ENCODE results near the gene UGT1A1. TPM values are rescaled to one million over a fixed set of nuclear protein-coding genes. Genes with fewer than 3 reads are reported as not detected.

The UGT1A1 gene
- total and polyA plus RNA-seq, 5 donors: not detected

DNA sequence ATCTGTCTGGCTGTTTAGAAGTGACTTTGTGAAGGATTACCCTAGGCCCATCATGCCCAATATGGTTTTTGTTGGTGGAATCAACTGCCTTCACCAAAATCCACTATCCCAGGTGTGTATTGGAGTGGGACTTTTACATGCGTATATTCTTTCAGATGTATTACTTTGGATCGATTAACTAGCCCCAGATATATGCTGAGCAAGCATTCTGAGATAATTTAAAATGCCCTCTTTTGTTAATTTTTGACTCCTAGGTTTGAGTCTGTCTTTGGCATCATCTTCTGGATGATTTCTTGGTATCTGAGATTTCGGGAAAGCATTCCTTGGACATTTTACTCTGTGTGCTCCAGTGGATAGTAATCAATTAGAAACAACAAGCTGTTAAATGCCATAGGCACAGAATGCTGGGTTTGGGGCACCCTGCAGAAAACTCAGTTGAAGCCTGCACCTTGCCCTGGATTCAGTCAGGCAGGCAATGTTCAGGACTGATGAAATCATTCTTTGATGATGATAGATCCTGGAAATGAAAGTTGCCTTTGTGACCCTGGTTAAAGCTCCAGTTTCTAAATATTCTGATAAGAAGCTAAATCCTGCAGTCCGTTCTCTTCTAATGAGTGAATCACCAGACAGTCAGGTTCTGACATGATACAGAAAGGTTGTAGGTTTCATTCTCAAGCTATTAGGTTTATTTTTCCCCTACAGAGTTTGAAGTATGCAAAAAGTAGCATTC lies 1.1 kb downstream of the UGT1A1 start:
- no peak overlapping the region for H3K4me3 ChIP-seq (ENCODE audit: low read length)
- DNase-seq (no peak), ATAC-seq (no peak)
- H3K9me3 ChIP-seq (ENCODE audit: control insufficient read depth, low read length): no peaks in the 10 kb centered on the region
- no peak overlapping the region for H3K27ac ChIP-seq (ENCODE audit: low read length)
- H3K27me3 ChIP-seq (ENCODE audit: control insufficient read depth, insufficient read depth): no peaks in the 10 kb centered on the region
- WGBS: 68% methylated on average over 4 of the region's 4 CpGs
- intact Hi-C loops (cut with DNase I): no loop called here
- no peaks in the 10 kb centered on the region for H3K4me1 ChIP-seq (ENCODE audit: control insufficient read depth, insufficient read depth, low read length)

DNA sequence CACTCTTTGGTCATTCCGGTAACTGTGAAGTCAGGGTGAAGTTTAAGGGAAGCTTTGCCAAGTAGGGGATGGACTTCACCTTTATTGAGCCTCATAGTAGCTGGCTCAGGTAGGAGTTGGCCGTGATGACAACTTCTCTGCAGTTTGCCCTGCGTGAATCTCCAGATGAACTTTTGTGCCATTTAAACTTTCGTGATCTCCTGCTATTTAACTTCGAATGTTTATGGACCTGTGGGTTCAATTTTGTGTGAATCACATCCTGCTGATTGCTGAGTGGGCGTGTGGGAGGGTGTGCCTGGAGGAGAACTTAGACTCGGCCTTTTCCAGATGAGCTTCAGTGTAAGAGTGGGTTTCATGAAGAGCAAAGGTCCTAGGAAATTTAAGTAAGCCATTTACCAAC lies 4.2 kb downstream of the UGT1A1 start:
- 63% methylated on average over 7 of the region's 7 CpGs for WGBS
- Histone ChIP-seq H3K4me3 (ENCODE audit: low read length) (no peak overlapping the region), H3K4me1 (ENCODE audit: control insufficient read depth, insufficient read depth, low read length) (no peaks in the 10 kb centered on the region), H3K27ac (ENCODE audit: low read length) (no peak overlapping the region), H3K27me3 (ENCODE audit: control insufficient read depth, insufficient read depth) (no peaks in the 10 kb centered on the region), H3K9me3 (ENCODE audit: control insufficient read depth, low read length) (no peaks in the 10 kb centered on the region)
- DNase-seq (no peak), ATAC-seq (no peak)
- intact Hi-C loops (cut with DNase I): no loop called here

DNA sequence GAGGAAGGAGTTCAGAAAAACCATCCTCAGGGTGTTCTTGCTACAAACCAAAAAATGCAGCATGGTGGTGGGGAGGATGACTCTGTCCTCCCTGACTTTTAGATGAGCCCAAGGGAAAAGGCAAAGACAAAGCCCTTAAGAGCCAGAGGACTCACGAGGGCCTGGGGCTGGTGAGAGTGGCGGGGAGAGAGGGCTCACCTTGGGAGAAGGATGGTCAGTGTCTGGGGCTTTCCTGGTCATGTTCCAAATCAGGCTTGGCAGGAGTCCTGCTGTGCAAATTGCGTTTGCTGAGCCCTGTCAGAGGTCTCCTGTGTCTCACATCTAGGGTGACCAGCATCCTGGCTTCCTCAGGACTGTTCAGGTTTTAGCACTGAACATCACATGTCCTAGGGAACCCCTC lies 4.7 kb downstream of the UGT1A1 start:
- Histone ChIP-seq H3K27ac (ENCODE audit: low read length) (no peak overlapping the region), H3K4me1 (ENCODE audit: control insufficient read depth, insufficient read depth, low read length) (no peaks in the 10 kb centered on the region), H3K4me3 (ENCODE audit: low read length) (no peak overlapping the region), H3K27me3 (ENCODE audit: control insufficient read depth, insufficient read depth) (no peaks in the 10 kb centered on the region), H3K9me3 (ENCODE audit: control insufficient read depth, low read length) (no peaks in the 10 kb centered on the region)
- intact Hi-C loops (cut with DNase I): no loop called here
- no peak for ATAC-seq
- no peak for DNase-seq
- 56% methylated on average over 3 of the region's 3 CpGs for WGBS

DNA sequence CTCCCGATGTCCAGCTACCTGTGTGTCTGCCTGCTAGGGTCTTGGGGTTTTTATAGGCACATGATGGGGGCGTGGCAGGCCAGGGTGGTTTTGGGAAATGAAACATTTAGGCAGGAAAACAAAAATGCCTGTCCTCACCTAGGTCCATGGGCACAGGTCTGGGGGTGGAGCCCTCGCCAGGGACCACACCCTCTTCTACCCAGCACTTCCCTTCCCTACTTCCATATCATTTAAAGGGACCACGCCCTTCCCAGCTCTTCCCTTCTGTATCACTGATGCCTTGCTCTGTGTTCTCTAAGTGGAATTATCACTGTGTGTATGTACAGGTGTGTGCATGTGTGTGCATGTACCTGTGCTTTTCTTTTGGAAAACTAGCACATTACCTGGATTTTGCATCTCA lies 6.3 kb downstream of the UGT1A1 start:
- DNase-seq: no peak
- intact Hi-C loops (cut with DNase I): no loop called here
- Histone ChIP-seq H3K27ac (ENCODE audit: low read length) (no peak overlapping the region), H3K4me1 (ENCODE audit: control insufficient read depth, insufficient read depth, low read length) (no peaks in the 10 kb centered on the region), H3K9me3 (ENCODE audit: control insufficient read depth, low read length) (no peaks in the 10 kb centered on the region), H3K4me3 (ENCODE audit: low read length) (no peak overlapping the region), H3K27me3 (ENCODE audit: control insufficient read depth, insufficient read depth) (no peaks in the 10 kb centered on the region)
- 74% methylated on average over 4 of the region's 4 CpGs for WGBS
- ATAC-seq: no peak

DNA sequence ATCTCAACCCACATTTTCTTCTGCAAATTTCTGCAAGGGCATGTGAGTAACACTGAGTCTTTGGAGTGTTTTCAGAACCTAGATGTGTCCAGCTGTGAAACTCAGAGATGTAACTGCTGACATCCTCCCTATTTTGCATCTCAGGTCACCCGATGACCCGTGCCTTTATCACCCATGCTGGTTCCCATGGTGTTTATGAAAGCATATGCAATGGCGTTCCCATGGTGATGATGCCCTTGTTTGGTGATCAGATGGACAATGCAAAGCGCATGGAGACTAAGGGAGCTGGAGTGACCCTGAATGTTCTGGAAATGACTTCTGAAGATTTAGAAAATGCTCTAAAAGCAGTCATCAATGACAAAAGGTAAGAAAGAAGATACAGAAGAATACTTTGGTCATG lies 8.0 kb downstream of the UGT1A1 start:
- ATAC-seq (no peak), DNase-seq (no peak)
- no peaks in the 10 kb centered on the region for H3K4me1 ChIP-seq (ENCODE audit: control insufficient read depth, insufficient read depth, low read length)
- H3K4me3 ChIP-seq (ENCODE audit: low read length): no peak overlapping the region
- 72% methylated on average over 4 of the region's 4 CpGs for WGBS
- no peaks in the 10 kb centered on the region for H3K27me3 ChIP-seq (ENCODE audit: control insufficient read depth, insufficient read depth)
- H3K9me3 ChIP-seq (ENCODE audit: control insufficient read depth, low read length): no peaks in the 10 kb centered on the region
- no peak overlapping the region for H3K27ac ChIP-seq (ENCODE audit: low read length)
- intact Hi-C loops (cut with DNase I): no loop called here

DNA sequence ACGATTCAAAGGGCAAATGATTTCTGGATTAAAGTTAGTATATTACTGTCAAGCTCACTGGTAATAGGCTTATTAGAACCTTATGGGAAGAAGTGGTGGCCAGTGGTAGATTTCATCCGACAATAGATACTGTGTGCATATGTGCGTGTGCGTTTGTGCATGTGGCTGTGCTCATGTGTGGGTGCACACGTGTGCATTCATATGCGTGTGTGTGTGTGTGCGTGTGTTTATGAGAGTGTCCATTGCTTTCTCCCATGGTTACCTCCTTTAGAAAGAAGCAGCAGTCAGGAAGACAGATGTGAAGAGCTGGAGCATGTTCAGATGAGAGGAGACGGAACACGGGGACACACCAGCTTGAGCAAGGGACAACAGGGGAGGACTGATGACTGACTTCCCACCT lies 9.2 kb downstream of the UGT1A1 start:
- WGBS: 93% methylated on average over 9 of the region's 9 CpGs
- no peaks in the 10 kb centered on the region for H3K9me3 ChIP-seq (ENCODE audit: control insufficient read depth, low read length)
- H3K27me3 ChIP-seq (ENCODE audit: control insufficient read depth, insufficient read depth): no peaks in the 10 kb centered on the region
- H3K4me1 ChIP-seq (ENCODE audit: control insufficient read depth, insufficient read depth, low read length): no peaks in the 10 kb centered on the region
- DNase-seq: no peak
- no peak overlapping the region for H3K27ac ChIP-seq (ENCODE audit: low read length)
- no peak overlapping the region for H3K4me3 ChIP-seq (ENCODE audit: low read length)
- ATAC-seq: no peak
- intact Hi-C loops (cut with DNase I): no loop called here

DNA sequence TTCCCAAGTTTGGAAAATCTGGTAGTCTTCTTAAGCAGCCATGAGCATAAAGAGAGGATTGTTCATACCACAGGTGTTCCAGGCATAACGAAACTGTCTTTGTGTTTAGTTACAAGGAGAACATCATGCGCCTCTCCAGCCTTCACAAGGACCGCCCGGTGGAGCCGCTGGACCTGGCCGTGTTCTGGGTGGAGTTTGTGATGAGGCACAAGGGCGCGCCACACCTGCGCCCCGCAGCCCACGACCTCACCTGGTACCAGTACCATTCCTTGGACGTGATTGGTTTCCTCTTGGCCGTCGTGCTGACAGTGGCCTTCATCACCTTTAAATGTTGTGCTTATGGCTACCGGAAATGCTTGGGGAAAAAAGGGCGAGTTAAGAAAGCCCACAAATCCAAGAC lies 12.1 kb downstream of the UGT1A1 start:
- Histone ChIP-seq H3K4me1 (ENCODE audit: control insufficient read depth, insufficient read depth, low read length) (no peaks in the 10 kb centered on the region), H3K9me3 (ENCODE audit: control insufficient read depth, low read length) (no peaks in the 10 kb centered on the region), H3K4me3 (ENCODE audit: low read length) (no peak overlapping the region), H3K27ac (ENCODE audit: low read length) (no peak overlapping the region), H3K27me3 (ENCODE audit: control insufficient read depth, insufficient read depth) (no peaks in the 10 kb centered on the region)
- intact Hi-C loops (cut with DNase I): no loop called here
- no peak for DNase-seq
- 88% methylated on average over 16 of the region's 16 CpGs for WGBS
- no peak for ATAC-seq

DNA sequence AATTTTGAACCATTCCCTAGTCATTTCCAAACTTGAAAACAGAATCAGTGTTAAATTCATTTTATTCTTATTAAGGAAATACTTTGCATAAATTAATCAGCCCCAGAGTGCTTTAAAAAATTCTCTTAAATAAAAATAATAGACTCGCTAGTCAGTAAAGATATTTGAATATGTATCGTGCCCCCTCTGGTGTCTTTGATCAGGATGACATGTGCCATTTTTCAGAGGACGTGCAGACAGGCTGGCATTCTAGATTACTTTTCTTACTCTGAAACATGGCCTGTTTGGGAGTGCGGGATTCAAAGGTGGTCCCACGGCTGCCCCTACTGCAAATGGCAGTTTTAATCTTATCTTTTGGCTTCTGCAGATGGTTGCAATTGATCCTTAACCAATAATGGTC lies 12.5 kb downstream of the UGT1A1 start:
- no peak overlapping the region for H3K27ac ChIP-seq (ENCODE audit: low read length)
- DNase-seq (no peak), ATAC-seq (no peak)
- no peaks in the 10 kb centered on the region for H3K27me3 ChIP-seq (ENCODE audit: control insufficient read depth, insufficient read depth)
- no peak overlapping the region for H3K4me3 ChIP-seq (ENCODE audit: low read length)
- no peaks in the 10 kb centered on the region for H3K9me3 ChIP-seq (ENCODE audit: control insufficient read depth, low read length)
- WGBS: 52% methylated on average over 5 of the region's 5 CpGs
- H3K4me1 ChIP-seq (ENCODE audit: control insufficient read depth, insufficient read depth, low read length): no peaks in the 10 kb centered on the region
- intact Hi-C loops (cut with DNase I): no loop called here

DNA sequence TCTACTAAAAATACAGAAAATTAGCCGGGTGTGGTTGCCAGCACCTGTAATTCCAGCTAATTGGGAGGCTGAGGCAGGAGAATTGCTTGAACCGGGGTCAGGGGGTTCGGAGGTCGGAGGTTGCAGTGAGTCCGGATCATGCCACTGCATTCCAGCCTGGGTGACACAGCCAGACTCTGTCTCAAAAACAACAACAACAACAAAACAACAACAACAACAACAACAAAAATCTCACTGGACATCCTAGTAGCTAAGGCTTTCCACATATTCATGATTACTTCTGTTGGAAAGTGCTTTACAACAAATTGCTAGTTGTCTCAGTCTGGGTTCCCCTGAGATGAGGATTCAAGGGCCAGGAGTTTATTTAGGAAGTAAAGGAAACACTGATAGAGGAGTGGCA lies 13.8 kb downstream of the UGT1A1 start:
- intact Hi-C loops (cut with DNase I): no loop called here
- no peak for ATAC-seq
- H3K4me3 ChIP-seq (ENCODE audit: low read length): no peak overlapping the region

DNA sequence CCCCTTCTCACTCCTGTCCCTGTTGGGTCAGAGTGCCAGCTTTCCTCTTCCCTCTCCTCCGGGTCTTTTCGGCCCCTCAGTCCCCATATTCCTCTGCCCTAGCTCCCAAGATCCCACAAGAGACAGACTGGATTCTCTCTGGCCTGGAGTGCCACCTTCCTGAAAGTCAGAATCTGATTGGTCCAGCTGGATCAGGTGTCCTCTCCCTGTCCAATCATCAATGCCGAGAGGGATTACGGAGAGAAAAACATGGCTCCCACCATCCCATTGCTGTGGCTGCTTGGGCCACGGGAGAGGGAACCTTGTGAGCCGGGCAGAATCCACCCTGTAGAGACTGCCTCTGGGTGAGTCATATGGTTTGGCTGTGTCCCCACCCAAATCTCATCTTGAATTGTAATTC lies 15.3 kb downstream of the UGT1A1 start:
- WGBS: 91% methylated on average over 6 of the region's 6 CpGs
- intact Hi-C loops (cut with DNase I): no loop called here

More for the DNA sequence above, 13.8 kb downstream of the UGT1A1 start:
- Histone ChIP-seq H3K27ac (ENCODE audit: low read length) (no peak overlapping the region), H3K9me3 (ENCODE audit: control insufficient read depth, low read length) (no peaks in the 10 kb centered on the region), H3K4me1 (ENCODE audit: control insufficient read depth, insufficient read depth, low read length) (no peaks in the 10 kb centered on the region), H3K27me3 (ENCODE audit: control insufficient read depth, insufficient read depth) (no peaks in the 10 kb centered on the region)
- 92% methylated on average over 5 of the region's 5 CpGs for WGBS
- no peak for DNase-seq

DNA sequence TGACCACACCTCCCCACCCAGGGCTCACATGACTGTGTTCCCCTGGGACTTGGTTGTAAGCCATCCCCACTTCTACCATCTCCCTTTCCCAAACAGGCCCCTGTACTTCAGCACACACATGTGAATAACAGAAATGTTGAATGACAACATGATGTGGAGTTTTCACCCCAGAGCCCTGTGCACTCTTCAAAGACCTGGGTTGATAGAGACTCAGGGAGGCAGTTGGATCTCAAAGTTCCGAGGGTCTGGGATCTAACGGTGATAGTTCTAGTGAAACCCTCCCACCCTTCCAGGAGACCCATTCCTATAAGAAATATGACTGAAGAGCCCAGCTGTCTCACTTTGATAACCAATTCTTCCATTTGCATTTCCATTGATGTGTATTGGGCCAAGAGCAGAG lies 18.0 kb downstream of the UGT1A1 start, which contains the start of gene MROH2A:
MROH2A (plus strand) TSS at position 301 of the 400 bp plus-strand sequence. CDS start 1,029 bp downstream, outside the sequence.
- 79% methylated on average over 2 of the region's 2 CpGs for WGBS
- intact Hi-C loops (cut with DNase I): no loop called here
- DNase-seq: no peak

More for the DNA sequence above, 15.3 kb downstream of the UGT1A1 start:
- H3K27ac ChIP-seq (ENCODE audit: low read length): no peak overlapping the region
- H3K9me3 ChIP-seq (ENCODE audit: control insufficient read depth, low read length): no peaks in the 10 kb centered on the region
- no peak overlapping the region for H3K4me3 ChIP-seq (ENCODE audit: low read length)
- H3K4me1 ChIP-seq (ENCODE audit: control insufficient read depth, insufficient read depth, low read length): no peaks in the 10 kb centered on the region
- DNase-seq (no peak), ATAC-seq (no peak)
- H3K27me3 ChIP-seq (ENCODE audit: control insufficient read depth, insufficient read depth): no peaks in the 10 kb centered on the region

DNA sequence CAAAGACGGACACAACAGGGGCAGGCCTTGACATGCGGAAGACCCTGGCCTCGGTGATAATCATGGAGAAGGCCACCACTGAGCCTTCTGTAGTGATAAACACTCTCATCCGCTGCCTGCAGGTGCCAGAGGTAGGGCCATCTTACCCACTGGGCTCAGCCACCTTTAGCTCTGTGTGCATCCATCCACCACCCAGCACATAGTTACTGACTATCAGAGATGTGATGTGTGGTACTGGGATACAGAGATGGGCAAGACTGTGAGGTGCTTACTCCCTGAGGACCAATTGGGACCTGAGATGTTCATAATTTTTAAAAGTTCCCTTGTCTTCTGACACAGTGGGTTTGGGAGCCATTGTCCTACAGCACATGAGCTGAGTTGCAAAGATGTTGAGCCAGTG lies 19.7 kb downstream of the UGT1A1 start:
- no peak for ATAC-seq
- intact Hi-C loops (cut with DNase I): no loop called here
- no peak overlapping the region for H3K27ac ChIP-seq (ENCODE audit: low read length)
- WGBS: 85% methylated on average over 4 of the region's 4 CpGs
- H3K9me3 ChIP-seq (ENCODE audit: control insufficient read depth, low read length): no peaks in the 10 kb centered on the region
- H3K4me3 ChIP-seq (ENCODE audit: low read length): no peak overlapping the region
- no peaks in the 10 kb centered on the region for H3K27me3 ChIP-seq (ENCODE audit: control insufficient read depth, insufficient read depth)
- no peak for DNase-seq
- no peaks in the 10 kb centered on the region for H3K4me1 ChIP-seq (ENCODE audit: control insufficient read depth, insufficient read depth, low read length)

More for the DNA sequence above, 18.0 kb downstream of the UGT1A1 start, which contains the start of gene MROH2A:
- Histone ChIP-seq H3K4me1 (ENCODE audit: control insufficient read depth, insufficient read depth, low read length) (no peaks in the 10 kb centered on the region), H3K4me3 (ENCODE audit: low read length) (no peak within 1 kb of the TSS), H3K27me3 (ENCODE audit: control insufficient read depth, insufficient read depth) (no peaks in the 10 kb centered on the region), H3K9me3 (ENCODE audit: control insufficient read depth, low read length) (no peaks in the 10 kb centered on the region), H3K27ac (ENCODE audit: low read length) (no peak within 1 kb of the TSS)
- no peak for ATAC-seq
